Neural crest cell (in vitro differentiated cells): ENCODE results near the gene GRIK1. TPM values are rescaled to one million over a fixed set of nuclear protein-coding genes. Genes with fewer than 3 reads are reported as not detected.

Experiments
- DNase-seq: peaks from one replicate; pipeline ENCODE4 v3.0.0; 2021; ENCODE audit warnings: low read depth, mixed read lengths, low spot score
- H3K27ac Mint-ChIP-seq: one replicate; pipeline ENCODE4 v1.8.0; 2021; ENCODE audit warnings: mild to moderate bottlenecking, mixed read lengths; ENCODE audit not compliant: unreplicated experiment
- H3K27me3 Mint-ChIP-seq: 2 replicates; pipeline ENCODE4 v1.8.0; 2021; ENCODE audit warnings: low read depth, mild to moderate bottlenecking, mixed read lengths
- H3K36me3 Mint-ChIP-seq: 2 replicates; pipeline ENCODE4 v1.8.0; 2021; ENCODE audit warnings: low read depth, mild to moderate bottlenecking, mixed read lengths
- H3K4me1 Mint-ChIP-seq: 2 replicates; pipeline ENCODE4 v1.8.0; 2021; ENCODE audit warnings: mixed read lengths
- H3K4me3 Mint-ChIP-seq: one replicate; pipeline ENCODE4 v1.8.0; 2021; ENCODE audit warnings: mild to moderate bottlenecking, mixed read lengths
- H3K9me3 Mint-ChIP-seq: 2 replicates; pipeline ENCODE4 v1.8.0; 2021; ENCODE audit warnings: mixed read lengths
- total RNA-seq: library from RNA; stranded (reverse); gene quantifications from 2 replicates; pipeline ENCODE4 v1.2.1, GENCODE V29; 2021
- TF ChIP-seq, protein P1 (sequence below): fragments of 200-600 bp; sonication (generic); conservative IDR thresholded peaks from 2 replicates; pipeline ENCODE4 v1.5.0; 2021; ENCODE audit warnings: antibody characterized with exemption, mild to moderate bottlenecking

GRIK1 gene
- total RNA-seq, 1 donor from 2014 or later, result 0.91 TPM

DNA sequence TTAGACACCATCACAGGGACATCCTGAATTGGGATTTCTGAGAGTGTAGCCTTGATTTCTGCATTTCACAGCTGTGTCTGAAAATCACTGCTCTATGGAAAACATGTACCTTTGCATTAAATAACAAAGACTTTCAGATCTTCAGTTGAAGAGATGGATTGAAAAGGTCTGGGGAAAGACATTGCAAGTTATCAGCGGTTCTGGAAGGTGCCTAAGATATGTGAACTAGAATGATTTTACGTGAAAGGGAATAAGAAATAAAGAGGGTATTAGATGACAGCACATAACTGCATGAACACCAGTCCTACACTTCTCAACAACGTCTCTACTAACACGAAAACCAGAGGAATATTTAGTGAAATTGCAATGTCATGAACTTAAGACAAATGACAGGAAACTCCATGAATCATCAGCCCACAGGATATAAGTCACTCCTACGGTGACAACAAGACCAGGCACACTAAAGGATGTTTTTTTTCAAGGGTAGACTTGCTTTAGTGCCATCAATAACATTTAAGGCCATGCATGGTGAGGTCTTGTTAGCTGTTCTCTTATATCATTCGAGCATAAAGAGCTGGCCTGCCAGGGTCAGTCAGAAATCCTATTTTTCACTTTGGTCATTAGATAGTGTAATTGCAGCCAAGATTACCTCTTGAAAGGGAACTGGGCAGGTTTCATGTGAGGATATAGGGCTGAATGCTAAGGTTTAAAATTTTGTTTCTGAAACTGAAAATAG lies 283.1 kb downstream of the GRIK1 start:
- Mint-ChIP-seq H3K4me3 (no peak overlapping the region), H3K4me1 (peaks cover 5% of the 10 kb centered on the region), H3K27ac (no peak overlapping the region), H3K9me3 (peaks cover 2% of the 10 kb centered on the region), H3K27me3 (no peaks in the 10 kb centered on the region), H3K36me3 (peaks cover 2% of the 10 kb centered on the region)
- TF ChIP-seq, protein P1, sequence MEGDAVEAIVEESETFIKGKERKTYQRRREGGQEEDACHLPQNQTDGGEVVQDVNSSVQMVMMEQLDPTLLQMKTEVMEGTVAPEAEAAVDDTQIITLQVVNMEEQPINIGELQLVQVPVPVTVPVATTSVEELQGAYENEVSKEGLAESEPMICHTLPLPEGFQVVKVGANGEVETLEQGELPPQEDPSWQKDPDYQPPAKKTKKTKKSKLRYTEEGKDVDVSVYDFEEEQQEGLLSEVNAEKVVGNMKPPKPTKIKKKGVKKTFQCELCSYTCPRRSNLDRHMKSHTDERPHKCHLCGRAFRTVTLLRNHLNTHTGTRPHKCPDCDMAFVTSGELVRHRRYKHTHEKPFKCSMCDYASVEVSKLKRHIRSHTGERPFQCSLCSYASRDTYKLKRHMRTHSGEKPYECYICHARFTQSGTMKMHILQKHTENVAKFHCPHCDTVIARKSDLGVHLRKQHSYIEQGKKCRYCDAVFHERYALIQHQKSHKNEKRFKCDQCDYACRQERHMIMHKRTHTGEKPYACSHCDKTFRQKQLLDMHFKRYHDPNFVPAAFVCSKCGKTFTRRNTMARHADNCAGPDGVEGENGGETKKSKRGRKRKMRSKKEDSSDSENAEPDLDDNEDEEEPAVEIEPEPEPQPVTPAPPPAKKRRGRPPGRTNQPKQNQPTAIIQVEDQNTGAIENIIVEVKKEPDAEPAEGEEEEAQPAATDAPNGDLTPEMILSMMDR, result no peak
- no peak for DNase-seq

DNA sequence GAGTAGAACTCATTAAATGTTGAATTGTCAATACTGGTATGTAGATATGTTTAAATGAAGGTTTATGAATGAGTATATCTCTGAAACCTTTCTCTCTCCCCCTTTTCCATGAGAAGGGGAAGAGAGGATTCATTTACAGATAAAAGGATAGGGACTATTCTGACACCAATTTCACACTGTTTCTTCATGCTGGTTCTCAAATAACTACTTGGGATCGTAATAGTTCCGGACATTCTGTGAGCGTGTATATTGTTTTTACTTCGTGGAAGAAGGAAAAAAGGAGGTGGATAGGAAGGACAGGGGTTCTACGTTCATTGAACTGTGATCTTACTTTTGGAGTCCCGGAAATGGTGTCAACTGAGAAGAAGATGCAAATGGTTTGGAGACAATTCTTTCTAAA lies 284.2 kb downstream of the GRIK1 start:
- Mint-ChIP-seq H3K27me3 (no peaks in the 10 kb centered on the region), H3K4me3 (no peak overlapping the region), H3K27ac (no peak overlapping the region), H3K4me1 (peaks cover 5% of the 10 kb centered on the region), H3K36me3 (peaks cover 5% of the 10 kb centered on the region), H3K9me3 (peaks cover 2% of the 10 kb centered on the region)
- TF ChIP-seq, protein P1, result no peak
- DNase-seq, result no peak

DNA sequence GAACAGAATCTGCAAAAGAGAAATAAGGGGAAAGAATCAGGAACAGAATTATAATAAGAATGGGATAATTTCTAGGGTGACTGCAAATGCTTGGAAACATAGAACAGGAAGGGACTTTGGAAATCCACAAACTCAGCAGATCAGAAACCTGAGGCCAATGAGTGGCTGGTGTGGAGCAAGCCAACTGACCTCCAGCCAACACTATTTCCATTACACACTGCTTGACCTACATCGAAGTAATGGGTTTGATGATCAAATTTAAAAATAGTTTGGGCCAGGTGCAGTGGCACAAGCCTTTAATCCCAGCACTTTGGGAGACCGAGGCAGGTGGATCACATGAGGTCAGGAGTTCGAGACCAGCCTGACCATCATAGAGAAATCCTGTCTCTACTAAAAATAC lies 284.9 kb downstream of the GRIK1 start:
- no peak for DNase-seq
- Mint-ChIP-seq H3K27ac (no peak overlapping the region), H3K4me3 (no peak overlapping the region), H3K27me3 (no peaks in the 10 kb centered on the region), H3K4me1 (peaks cover 5% of the 10 kb centered on the region), H3K9me3 (no peaks in the 10 kb centered on the region), H3K36me3 (peaks cover 3% of the 10 kb centered on the region)
- TF ChIP-seq, protein P1, result no peak

DNA sequence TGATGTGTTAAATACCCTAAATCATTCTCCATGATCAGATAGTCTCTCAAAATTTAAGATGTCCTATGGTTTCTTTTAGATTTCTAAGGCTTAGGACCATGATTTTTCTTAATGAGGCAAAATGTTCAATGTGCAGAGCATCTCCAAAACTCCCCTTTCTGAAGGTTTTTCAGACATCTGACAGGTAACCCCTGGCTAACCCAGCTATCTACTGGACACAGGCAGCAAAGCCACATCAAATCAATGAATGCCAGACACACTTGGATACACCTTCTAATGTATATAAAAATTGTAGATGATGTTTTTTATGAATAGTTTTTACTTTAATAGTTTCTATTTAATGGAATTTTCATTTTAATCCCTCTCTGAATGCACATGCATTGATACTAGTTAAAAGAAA lies 285.6 kb downstream of the GRIK1 start:
- peaks cover 3% of the 10 kb centered on the region for H3K36me3 Mint-ChIP-seq
- peaks cover 5% of the 10 kb centered on the region for H3K4me1 Mint-ChIP-seq
- no peaks in the 10 kb centered on the region for H3K27me3 Mint-ChIP-seq
- TF ChIP-seq, protein P1, result no peak
- H3K4me3 Mint-ChIP-seq, result no peak overlapping the region
- no peak overlapping the region for H3K27ac Mint-ChIP-seq
- no peak for DNase-seq
- H3K9me3 Mint-ChIP-seq, result no peaks in the 10 kb centered on the region

DNA sequence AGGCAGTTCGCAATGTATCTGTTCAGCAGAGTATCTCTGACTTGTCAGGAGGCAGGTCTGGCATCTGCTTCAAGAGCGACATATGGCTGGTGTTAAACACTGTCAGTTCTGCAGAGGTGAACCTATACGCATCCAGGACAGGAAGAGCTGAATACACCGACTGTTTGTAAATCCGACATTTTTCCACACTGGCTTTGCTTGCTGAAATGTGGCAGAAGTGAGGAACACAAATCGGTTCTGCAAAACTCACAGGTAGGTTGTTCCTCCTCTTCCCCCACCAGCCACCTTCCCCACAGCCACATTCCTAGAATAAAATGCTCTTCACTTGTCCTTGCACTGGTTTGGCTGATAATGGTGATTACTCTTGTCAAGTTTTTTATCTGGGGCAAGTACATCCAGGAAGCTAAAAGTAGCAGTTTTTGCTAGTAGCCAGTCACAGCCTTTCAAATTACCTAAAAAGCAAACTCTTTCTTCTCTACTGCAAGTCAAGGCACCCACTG lies 289.2 kb downstream of the GRIK1 start:
- Mint-ChIP-seq H3K27ac (no peak overlapping the region), H3K4me1 (peaks cover 5% of the 10 kb centered on the region), H3K4me3 (no peak overlapping the region), H3K9me3 (no peaks in the 10 kb centered on the region), H3K27me3 (no peaks in the 10 kb centered on the region), H3K36me3 (peaks cover 3% of the 10 kb centered on the region)
- TF ChIP-seq, protein P1, result no peak
- DNase-seq, result no peak
